GM19328 (cell line): ENCODE results near the gene HRH2.
"Not testable (repeated sequence)": the region's sequence is repeated elsewhere in the genome, so short reads cannot be mapped to it uniquely, and the experiment has no call there.

Experiments used
- ATAC-seq: cut with Tn5 transposase; IDR thresholded peaks from one replicate; pipeline ENCODE4 v1.9.1; 2021; ENCODE audit warnings: mild to moderate bottlenecking, moderate library complexity; ENCODE audit not compliant: unreplicated experiment

HRH2 gene

GRCh38 chr5:175711472-175712312, 53.8 kb downstream of the HRH2 start:
- ATAC-seq, result no peak

GRCh38 chr5:175712313-175712680, 54.4 kb downstream of the HRH2 start:
- ATAC-seq, result no peak

- no peak for ATAC-seq
Measured at GRCh38 chr5:175712681-175713085, 54.8 kb downstream of the HRH2 start.

- ATAC-seq, result no peak
Measured at GRCh38 chr5:175713930-175714329, 56.1 kb downstream of the HRH2 start.

GRCh38 chr5:175714479-175715085, 56.7 kb downstream of the HRH2 start:
- no peak for ATAC-seq

GRCh38 chr5:175715627-175716522, 58.0 kb downstream of the HRH2 start:
- no peak for ATAC-seq

- ATAC-seq, result no peak
Measured at GRCh38 chr5:175717837-175718236, 60.0 kb downstream of the HRH2 start.

GRCh38 chr5:175718401-175719108, 60.7 kb downstream of the HRH2 start:
- ATAC-seq, result no peak

- ATAC-seq, result not testable (repeated sequence)
Measured at GRCh38 chr5:175719109-175719432, 61.2 kb downstream of the HRH2 start.

- no peak for ATAC-seq
Measured at GRCh38 chr5:175724314-175725275, 66.7 kb downstream of the HRH2 start.

GRCh38 chr5:175728316-175728715, 70.4 kb downstream of the HRH2 start:
- ATAC-seq, result no peak

GRCh38 chr5:175728885-175729828, 71.3 kb downstream of the HRH2 start:
- ATAC-seq, result no peak

- no peak for ATAC-seq
Measured at GRCh38 chr5:175729829-175730277, 72.0 kb downstream of the HRH2 start.

GRCh38 chr5:175731172-175731571, 73.3 kb downstream of the HRH2 start:
- ATAC-seq, result no peak

- ATAC-seq, result no peak
Measured at GRCh38 chr5:175731756-175732465, 74.0 kb downstream of the HRH2 start.

- ATAC-seq, result no peak
Measured at GRCh38 chr5:175733017-175733416, 75.1 kb downstream of the HRH2 start.

GRCh38 chr5:175734016-175734415, 76.1 kb downstream of the HRH2 start:
- ATAC-seq, result no peak

GRCh38 chr5:175734501-175734900, 76.6 kb downstream of the HRH2 start:
- ATAC-seq, result no peak
